OCI-LY1 (cell line): ENCODE data around the gene SPATA2L.
"Not testable (repeated sequence)": the region's sequence is repeated elsewhere in the genome, so short reads cannot be mapped to it uniquely, and the experiment has no call there.

Experiments used
- EZH2 ChIP-seq: fragments of 200-600 bp; sonication (generic), shearing (Covaris generic); IDR thresholded peaks from 2 replicates; pipeline ENCODE4 v1.8.0; 2017; ENCODE audit warnings: borderline replicate concordance, mixed run types, mild to moderate bottlenecking, antibody characterized with exemption, low read length, moderate library complexity, mixed read lengths
- TF ChIP-seq, protein P1 (sequence below): fragments of 200-600 bp; sonication (generic), shearing (Covaris generic); IDR thresholded peaks from 2 replicates; pipeline ENCODE4 v1.5.1; 2017; ENCODE audit warnings: mild to moderate bottlenecking, antibody characterized with exemption, low read length, moderate library complexity, mixed read lengths

DNA sequence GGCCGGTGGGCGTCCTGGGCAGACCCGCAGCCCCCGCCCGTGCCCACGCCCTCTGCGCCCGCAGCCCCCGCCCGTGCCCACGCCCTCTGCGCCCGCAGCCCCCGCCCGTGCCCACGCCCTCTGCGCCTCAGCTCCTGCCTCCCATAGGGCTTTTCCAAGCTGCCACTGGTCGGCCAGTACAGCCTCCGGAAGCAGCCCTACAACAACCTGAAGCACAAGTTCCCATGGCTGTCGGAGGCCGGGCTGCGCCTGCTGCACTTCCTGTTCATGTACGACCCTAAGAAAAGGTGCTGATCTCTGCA lies 6.8 kb downstream of the SPATA2L start:
- TF ChIP-seq, protein P1, sequence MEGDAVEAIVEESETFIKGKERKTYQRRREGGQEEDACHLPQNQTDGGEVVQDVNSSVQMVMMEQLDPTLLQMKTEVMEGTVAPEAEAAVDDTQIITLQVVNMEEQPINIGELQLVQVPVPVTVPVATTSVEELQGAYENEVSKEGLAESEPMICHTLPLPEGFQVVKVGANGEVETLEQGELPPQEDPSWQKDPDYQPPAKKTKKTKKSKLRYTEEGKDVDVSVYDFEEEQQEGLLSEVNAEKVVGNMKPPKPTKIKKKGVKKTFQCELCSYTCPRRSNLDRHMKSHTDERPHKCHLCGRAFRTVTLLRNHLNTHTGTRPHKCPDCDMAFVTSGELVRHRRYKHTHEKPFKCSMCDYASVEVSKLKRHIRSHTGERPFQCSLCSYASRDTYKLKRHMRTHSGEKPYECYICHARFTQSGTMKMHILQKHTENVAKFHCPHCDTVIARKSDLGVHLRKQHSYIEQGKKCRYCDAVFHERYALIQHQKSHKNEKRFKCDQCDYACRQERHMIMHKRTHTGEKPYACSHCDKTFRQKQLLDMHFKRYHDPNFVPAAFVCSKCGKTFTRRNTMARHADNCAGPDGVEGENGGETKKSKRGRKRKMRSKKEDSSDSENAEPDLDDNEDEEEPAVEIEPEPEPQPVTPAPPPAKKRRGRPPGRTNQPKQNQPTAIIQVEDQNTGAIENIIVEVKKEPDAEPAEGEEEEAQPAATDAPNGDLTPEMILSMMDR = not testable (repeated sequence)
- TF ChIP-seq EZH2 = not testable (repeated sequence)
